ENCODE results near the gene IL16.

Gene IL16

DNA sequence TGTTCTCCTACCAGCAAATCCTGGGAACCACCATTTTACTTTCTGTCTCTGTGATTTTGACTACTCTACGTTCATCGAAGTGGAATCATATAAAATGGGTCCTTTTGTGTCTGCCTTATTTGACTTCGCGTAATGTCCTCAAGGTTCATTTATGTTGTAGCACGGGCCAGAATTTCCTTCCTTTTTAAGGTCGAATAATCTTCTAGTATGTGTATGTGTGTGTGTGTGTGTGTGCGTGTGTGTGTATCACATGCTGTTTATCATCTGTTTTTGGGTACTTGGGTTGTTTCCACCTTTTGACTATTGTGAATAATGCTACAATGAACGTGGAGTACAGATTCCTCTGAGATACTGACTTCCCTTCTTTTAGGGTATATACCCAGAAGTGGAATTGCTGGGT, 91.9 kb downstream of the IL16 start:
- Histone ChIP-seq H3K4me3 (ENCODE audit: low read length) (no peak overlapping the region), H2AFZ (ENCODE audit: low read length) (no peak overlapping the region), H3K9ac (ENCODE audit: low read length) (no peak overlapping the region), H3K27me3 (replicated peaks; ENCODE audit: insufficient read depth, low read length) (no peaks in the 10 kb centered on the region), H4K20me1 (ENCODE audit: insufficient read depth, low read length) (no peaks in the 10 kb centered on the region), H3K36me3 (replicated peaks; ENCODE audit: insufficient read depth, low read length) (no peaks in the 10 kb centered on the region), H3K27ac (ENCODE audit: low read length) (no peak overlapping the region), H3K79me2 (ENCODE audit: low read length) (no peaks in the 10 kb centered on the region), H3K4me2 (ENCODE audit: low read depth, low read length) (no peak overlapping the region), H3K9me2 (replicated peaks; ENCODE audit: insufficient read depth, low read length) (no peaks in the 10 kb centered on the region), H3K4me1 (ENCODE audit: low read length) (peaks cover 58% of the 10 kb centered on the region), H3K9me3 (replicated peaks; ENCODE audit: insufficient read depth, low read length) (no peaks in the 10 kb centered on the region), H3F3A (ENCODE audit: insufficient read depth, low read length) (peaks cover 20% of the 10 kb centered on the region)
- DNase-seq: no peak
- TF ChIP-seq EZH2 (optimal IDR thresholded peaks at IDR 0.05; ENCODE audit: low read depth, low read length) (no peak), EZH2phosphoT487 (IDR thresholded peaks at IDR 0.05; ENCODE audit: low read length) (no peak)

- H3K36me3 ChIP-seq (replicated peaks; ENCODE audit: insufficient read depth, low read length): no peaks in the 10 kb centered on the region
- peaks cover 57% of the 10 kb centered on the region for H3K4me1 ChIP-seq (ENCODE audit: low read length)
- TF ChIP-seq EZH2phosphoT487 (IDR thresholded peaks at IDR 0.05; ENCODE audit: low read length) (no peak), EZH2 (optimal IDR thresholded peaks at IDR 0.05; ENCODE audit: low read depth, low read length) (no peak), CTCF (IDR thresholded peaks at IDR 0.05; ENCODE audit: low read length) (no peak)
- H3F3A ChIP-seq (ENCODE audit: insufficient read depth, low read length): peaks cover 26% of the 10 kb centered on the region
- H3K27ac ChIP-seq (ENCODE audit: low read length): no peak overlapping the region
- H3K4me3 ChIP-seq (ENCODE audit: low read length): no peak overlapping the region
- H2AFZ ChIP-seq (ENCODE audit: low read length): no peak overlapping the region
- H3K9me3 ChIP-seq (replicated peaks; ENCODE audit: insufficient read depth, low read length): no peaks in the 10 kb centered on the region
- DNase-seq: no peak
- no peaks in the 10 kb centered on the region for H3K9me2 ChIP-seq (replicated peaks; ENCODE audit: insufficient read depth, low read length)
- no peak overlapping the region for H3K4me2 ChIP-seq (ENCODE audit: low read depth, low read length)
- H4K20me1 ChIP-seq (ENCODE audit: insufficient read depth, low read length): no peaks in the 10 kb centered on the region
- H3K27me3 ChIP-seq (replicated peaks; ENCODE audit: insufficient read depth, low read length): no peaks in the 10 kb centered on the region
- H3K9ac ChIP-seq (ENCODE audit: low read length): no peak overlapping the region
- 0 out of 2 replicates have a peak, but pooled peaks cover under 1% of the 10 kb centered on the region for H3K79me2 ChIP-seq (ENCODE audit: low read length)
Observed at GRCh38 chr15:81289910-81290309, 93.2 kb downstream of the IL16 start.

- Histone ChIP-seq H3K27me3 (replicated peaks; ENCODE audit: insufficient read depth, low read length) (no peaks in the 10 kb centered on the region), H3K4me1 (ENCODE audit: low read length) (peaks cover 58% of the 10 kb centered on the region), H2AFZ (ENCODE audit: low read length) (no peak overlapping the region), H3F3A (ENCODE audit: insufficient read depth, low read length) (peaks cover 45% of the 10 kb centered on the region), H3K4me3 (ENCODE audit: low read length) (no peak overlapping the region), H3K79me2 (ENCODE audit: low read length) (peaks cover 12% of the 10 kb centered on the region), H3K9me2 (replicated peaks; ENCODE audit: insufficient read depth, low read length) (no peaks in the 10 kb centered on the region), H3K9ac (ENCODE audit: low read length) (no peak overlapping the region), H3K36me3 (replicated peaks; ENCODE audit: insufficient read depth, low read length) (no peaks in the 10 kb centered on the region), H3K9me3 (replicated peaks; ENCODE audit: insufficient read depth, low read length) (no peaks in the 10 kb centered on the region), H3K4me2 (ENCODE audit: low read depth, low read length) (no peak overlapping the region; the same call in 1 of the 2 replicates), H3K27ac (ENCODE audit: low read length) (no peak overlapping the region), H4K20me1 (ENCODE audit: insufficient read depth, low read length) (no peaks in the 10 kb centered on the region)
- TF ChIP-seq CTCF (IDR thresholded peaks at IDR 0.05; ENCODE audit: low read length): no peak
- TF ChIP-seq EZH2 (optimal IDR thresholded peaks at IDR 0.05; ENCODE audit: low read depth, low read length): no peak
- TF ChIP-seq EZH2phosphoT487 (IDR thresholded peaks at IDR 0.05; ENCODE audit: low read length): no peak
- no peak for DNase-seq
Observed at GRCh38 chr15:81291916-81292522, 95.3 kb downstream of the IL16 start.

DNA sequence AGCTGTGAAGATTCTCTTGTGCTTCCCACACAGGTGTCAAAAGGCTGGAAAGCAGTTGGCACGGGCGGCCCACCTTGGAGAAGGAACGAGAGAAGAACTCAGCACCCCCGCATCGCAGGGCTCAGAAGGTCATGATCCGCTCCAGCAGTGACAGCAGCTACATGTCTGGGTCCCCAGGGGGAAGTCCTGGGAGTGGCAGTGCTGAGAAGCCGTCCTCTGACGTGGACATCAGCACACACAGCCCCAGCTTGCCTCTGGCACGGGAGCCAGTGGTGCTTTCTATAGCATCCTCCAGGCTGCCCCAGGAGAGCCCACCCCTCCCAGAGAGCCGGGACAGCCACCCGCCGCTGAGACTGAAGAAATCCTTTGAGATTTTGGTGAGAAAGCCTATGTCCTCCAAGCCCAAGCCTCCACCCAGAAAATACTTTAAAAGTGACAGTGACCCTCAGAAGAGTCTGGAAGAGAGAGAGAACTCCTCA, 95.9 kb downstream of the IL16 start:
- TF ChIP-seq EZH2 (optimal IDR thresholded peaks at IDR 0.05; ENCODE audit: low read depth, low read length) (no peak), EZH2phosphoT487 (IDR thresholded peaks at IDR 0.05; ENCODE audit: low read length) (no peak), CTCF (IDR thresholded peaks at IDR 0.05; ENCODE audit: low read length) (no peak)
- DNase-seq: no peak
- Histone ChIP-seq H3K79me2 (ENCODE audit: low read length) (peaks cover 18% of the 10 kb centered on the region), H3K4me3 (ENCODE audit: low read length) (no peak overlapping the region), H3K4me2 (ENCODE audit: low read depth, low read length) (peak overlapping the region; percentile 84), H4K20me1 (ENCODE audit: insufficient read depth, low read length) (no peaks in the 10 kb centered on the region), H2AFZ (ENCODE audit: low read length) (no peak overlapping the region), H3K4me1 (ENCODE audit: low read length) (peaks cover 60% of the 10 kb centered on the region), H3K27me3 (replicated peaks; ENCODE audit: insufficient read depth, low read length) (no peaks in the 10 kb centered on the region), H3K9me2 (replicated peaks; ENCODE audit: insufficient read depth, low read length) (no peaks in the 10 kb centered on the region), H3K36me3 (replicated peaks; ENCODE audit: insufficient read depth, low read length) (no peaks in the 10 kb centered on the region), H3K9ac (ENCODE audit: low read length) (peak overlapping the region; percentile 48; the same call in 1 of the 2 replicates), H3K9me3 (replicated peaks; ENCODE audit: insufficient read depth, low read length) (no peaks in the 10 kb centered on the region), H3F3A (ENCODE audit: insufficient read depth, low read length) (peaks cover 51% of the 10 kb centered on the region), H3K27ac (ENCODE audit: low read length) (peak overlapping the region; percentile 89)
